HL-60/S4 treated with retinoic acid at 250 ng/mL for 4 days and 3 days (cell line): ENCODE measurements around the gene GNG4.

Experiments used
- in situ Hi-C: fragments of 300-500 bp; cut with MboI; formaldehyde crosslinking; loops from 2 replicates; pipeline ENCODE4 v1.7.0; 2022; ENCODE audit warnings: low sequenced_read_pairs

Gene GNG4

DNA sequence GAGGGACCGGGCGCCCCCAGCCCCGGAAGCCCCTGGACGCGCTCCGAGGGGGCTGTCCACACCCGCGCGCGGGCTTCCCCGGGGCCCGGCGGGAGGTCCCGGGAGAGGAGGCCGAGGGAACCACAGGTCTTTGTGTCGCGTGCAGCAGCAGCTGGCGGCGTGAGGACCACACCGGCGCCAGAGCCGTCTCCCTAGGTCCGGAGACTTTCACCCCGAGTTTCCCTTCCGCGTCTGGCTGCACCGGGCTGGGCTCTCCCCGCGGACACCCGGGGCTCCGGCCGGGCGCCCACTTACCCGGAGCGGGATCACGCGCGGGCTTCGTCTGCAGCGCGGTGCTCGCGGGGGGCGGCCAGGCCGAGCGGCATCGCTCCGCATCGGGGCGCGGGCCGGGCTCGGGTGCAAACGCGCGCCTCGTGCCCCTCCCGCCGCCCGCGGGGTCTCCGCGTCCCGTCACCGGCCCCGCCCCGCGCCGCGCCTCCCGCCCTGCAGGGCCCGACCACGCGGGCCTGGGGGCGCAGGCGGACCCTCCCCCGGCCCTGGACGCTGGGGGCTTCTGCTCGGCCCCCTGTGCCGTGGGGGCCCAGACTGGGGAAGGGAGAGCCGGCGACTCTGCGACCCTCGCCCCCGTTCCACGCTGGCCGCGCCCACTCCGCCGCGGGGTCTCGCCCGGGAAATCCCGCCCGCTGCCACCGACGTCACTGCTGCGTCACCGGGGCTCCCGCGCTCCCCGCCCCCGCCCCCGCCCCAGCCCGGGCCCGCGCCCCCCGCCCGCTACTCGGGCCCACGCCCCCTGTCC lies at the start of gene GNG4:
Gene GNG4, minus strand, starts transcription at position 417 of the 796 bp plus-strand sequence. CDS start 65,946 bp downstream, outside the sequence.
- in situ Hi-C loops = no loop called here

DNA sequence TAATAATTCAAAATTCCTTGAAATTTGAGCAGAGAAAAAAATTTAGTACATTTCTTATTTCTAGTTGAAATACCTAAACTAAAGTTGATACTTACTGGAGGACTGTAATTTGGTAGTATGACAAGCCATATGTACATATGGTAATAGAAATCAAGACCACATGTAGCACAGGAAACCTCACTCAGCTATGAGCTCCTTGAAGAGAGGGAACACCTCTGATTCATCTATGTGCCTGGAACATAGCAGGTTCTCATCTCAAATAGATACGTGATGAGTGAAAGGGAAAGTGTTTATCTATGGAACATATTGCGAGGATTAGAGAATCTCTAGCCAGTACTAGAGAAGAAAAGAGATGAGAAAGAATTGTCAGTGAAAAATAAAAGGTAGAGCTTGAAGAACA lies 47.9 kb upstream of the GNG4 start:
- in situ Hi-C loops = no loop called here

DNA sequence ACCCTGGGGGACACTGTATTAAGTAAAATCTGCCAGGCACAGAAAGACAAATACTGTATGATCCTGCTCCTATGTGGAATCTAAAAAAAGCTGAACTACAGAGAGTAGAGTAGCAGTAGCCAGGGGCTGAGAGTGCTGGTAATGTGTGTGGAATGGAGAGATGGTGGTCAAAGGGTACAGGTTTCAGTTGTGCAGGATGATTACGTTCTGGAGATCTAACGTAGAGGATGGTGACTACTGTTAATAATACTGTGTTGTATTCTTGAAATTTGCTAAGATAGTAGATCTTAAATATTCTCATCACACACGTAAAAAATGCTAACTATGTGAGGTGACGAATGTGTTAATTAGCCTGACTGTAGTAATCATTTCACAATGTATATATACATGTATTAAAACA lies 39.8 kb upstream of the GNG4 start:
- in situ Hi-C loops = no loop called here

DNA sequence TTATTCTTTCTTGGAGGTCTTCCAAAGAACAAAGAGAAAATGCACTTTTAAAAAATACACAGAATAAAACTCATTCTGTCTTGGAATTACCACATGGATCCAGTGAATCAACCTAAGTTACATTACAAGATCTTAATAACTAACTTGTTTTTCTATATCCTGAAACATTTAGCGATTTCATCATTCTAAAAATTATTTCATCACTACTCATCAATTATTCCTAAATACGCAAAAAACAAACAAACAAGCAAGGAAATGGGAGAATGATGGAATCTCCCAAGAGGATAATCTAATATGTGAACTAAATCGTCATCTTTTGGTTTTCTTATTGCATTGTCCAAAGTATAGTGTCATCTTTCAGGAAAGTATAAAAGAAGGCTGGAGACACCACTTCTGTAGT lies 38.5 kb upstream of the GNG4 start:
- in situ Hi-C loops = no loop called here

DNA sequence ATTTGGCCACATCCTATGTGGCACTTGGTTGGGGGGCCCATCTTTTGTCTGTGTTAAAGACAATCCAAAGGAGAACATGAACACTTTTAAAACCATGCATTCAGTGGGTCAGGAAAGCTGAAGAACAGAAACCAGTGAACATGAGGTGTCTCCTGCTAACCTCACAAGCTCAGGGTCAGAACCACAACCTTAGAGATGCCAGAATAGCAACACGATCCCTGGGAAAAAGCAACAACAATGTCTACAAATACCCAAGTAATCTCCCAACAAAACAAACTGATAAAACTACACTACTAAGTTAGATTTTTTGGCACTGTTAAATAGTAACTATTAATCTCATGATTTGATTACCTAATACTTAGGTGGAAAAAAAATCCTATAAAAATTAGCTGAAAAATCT lies 34.1 kb upstream of the GNG4 start:
- in situ Hi-C loops = no loop called here

DNA sequence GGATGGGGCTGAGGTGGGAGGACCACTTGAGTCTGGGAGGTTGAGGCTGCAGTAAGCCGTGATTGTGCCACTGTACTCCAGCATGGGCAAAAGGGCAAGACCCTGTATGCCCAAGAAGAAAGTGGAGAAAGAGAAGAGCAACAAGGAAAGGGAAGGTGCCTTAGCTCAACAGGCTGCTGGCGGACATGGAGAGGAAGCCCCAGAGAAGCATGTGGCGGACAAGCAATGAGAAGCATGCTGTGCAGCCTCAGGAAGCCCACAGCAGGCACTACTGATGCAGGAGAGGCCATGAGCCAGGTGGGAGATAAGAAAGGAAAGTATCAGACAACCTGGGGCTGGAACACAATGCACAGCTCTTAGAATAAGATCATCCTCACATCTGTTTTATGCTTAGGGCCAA lies 32.6 kb upstream of the GNG4 start:
- in situ Hi-C loops = no loop called here

DNA sequence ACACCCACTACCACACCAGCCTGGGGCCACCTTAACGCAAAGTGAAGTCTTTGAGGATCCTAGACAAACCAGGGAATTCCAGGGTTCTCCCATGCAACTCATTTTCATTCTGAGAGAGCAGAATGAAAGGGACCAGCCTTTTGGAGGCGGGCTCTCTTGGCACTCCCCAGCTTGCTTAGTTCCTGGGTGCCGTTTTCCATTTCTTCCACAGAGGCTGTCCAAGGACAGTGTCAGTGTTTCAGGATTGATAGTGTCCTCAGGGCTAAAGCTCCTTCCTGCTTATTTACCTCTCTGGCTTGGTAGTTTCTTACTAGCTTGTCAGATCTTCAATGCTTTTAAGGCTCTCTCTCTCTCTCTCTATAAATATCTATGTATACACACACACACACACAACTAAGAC lies 30.1 kb upstream of the GNG4 start:
- in situ Hi-C loops = loop anchor here (10.0 kb wide), 1 partner anchor 165 kb away; no protein-coding TSS in a partner anchor

DNA sequence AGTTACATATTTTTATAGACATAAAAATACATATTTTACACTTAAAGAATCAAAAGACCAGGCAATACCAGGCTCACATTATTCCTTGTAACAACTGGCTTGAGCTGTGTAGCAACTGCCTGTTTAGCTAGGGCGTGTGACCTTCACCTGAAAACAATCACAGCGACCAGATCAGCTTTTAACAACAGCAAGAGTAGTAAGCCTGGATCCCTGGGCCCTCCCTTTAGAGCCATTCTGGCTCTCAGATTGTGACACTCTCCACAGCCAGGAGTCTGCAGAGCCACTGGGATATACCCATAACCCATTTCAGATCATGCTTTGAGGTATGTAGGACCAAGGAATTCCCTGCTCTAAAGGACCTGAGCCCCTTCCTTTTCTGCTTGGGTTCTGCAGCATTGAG lies 29.4 kb upstream of the GNG4 start:
- in situ Hi-C loops = loop anchor here (10.0 kb wide), 1 partner anchor 164 kb away; no protein-coding TSS in a partner anchor

DNA sequence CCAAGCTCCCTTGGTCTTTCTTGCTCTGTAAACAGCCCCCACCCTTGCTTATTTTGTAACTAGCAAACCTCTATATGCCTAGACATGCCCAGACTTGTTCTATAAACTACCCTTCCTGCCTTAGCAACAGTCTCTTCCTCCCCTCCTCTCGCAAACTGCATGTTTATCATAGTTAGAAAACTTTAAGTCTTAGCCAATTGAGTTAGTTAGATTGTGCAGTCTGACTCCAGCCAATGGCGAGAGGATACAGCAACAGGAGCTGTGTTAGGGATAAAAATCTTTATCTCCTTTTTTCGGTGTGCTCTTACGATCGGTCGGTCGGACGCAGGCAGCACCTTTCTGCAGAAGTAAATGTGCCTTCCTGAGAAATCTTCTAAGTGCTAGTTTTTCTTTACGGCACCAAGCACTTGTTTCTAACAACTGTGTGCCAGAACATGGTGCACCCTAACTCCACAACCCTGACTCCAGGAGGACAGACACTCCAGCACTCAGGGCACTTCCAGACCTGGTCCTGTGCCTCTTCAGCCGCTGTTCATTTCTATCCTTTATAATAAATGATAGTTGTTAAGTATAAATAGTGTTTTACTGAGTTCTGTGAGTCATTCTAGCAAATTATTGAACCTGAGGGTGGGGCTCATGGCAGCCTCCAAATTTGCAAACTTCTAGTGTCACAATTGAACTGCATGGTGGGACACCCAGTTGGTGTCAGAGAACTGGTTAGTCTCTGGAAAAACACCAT lies 25.7 kb upstream of the GNG4 start:
- in situ Hi-C loops = loop anchor here (10.0 kb wide), 1 partner anchor 161 kb away; no protein-coding TSS in a partner anchor

DNA sequence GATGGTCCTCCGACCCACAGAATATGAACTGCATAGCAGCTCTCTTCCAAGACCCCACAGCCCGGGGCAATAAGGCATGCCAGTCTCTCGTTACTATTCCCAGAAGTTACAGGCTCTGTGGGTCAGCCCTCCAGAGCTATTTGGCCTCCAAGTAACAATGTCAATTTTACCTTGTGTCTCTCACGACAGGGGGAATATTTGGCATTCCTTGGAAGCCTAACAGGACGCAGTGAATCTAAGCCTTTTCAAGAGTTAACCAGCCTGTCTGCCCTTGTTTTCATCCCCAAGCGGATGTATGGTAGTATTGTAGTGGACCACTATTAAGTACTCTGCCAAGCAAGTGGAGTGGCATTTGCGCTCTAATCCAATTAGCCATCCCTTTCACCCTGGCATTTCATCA lies 24.4 kb upstream of the GNG4 start:
- in situ Hi-C loops = loop anchor here (10.0 kb wide), 1 partner anchor 159 kb away; no protein-coding TSS in a partner anchor

DNA sequence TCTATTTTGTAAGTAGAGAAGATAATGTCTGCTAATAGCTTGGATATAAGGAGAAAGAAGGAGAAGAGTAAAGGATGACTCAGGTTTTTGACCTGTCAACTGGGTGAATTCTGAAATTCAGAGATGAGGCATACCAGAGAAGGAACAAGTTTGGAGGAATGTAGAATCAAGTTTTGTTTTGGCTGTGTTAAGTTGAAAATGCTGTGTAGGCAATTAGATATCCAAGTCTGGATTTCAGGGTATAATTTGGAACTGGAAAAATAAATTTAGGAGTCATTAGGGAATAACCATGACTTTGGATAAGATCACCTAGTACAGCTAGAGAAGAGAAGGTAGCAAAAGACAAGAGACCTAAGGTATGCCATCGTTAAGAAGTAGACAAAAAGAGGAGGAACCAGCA lies 22.4 kb upstream of the GNG4 start:
- in situ Hi-C loops = loop anchor here (10.0 kb wide), 1 partner anchor 157 kb away; no protein-coding TSS in a partner anchor

DNA sequence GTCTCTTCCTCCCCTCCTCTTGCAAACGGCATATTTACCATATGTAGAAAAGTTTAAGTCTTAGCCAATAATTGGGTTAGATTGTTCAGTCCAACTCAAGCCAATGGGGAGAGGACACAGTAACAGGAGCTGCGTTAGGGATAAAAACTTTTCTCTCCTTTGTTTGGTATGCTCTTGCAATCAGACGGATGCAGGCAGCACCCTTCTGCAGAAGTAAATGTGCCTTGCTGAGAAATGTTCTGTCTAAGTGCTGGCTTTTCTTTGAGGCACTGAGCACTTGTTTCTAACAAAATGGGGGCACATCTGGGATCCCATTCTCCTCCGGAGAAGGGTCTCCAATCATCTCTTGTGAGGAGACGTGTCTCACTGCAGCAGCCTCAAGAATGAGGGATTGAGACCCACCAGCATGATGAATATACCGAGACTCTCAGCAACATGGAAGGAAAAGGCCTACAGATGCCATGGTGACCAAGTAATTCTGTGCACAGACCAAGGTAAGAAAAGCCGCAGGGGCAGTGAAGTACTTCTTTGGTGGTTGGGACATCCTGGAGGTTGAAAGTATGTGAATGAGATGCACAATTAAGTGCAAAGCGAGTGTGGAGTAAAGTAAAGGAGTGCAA lies 20.7 kb upstream of the GNG4 start:
- in situ Hi-C loops = loop anchor here (10.0 kb wide), 1 partner anchor 155 kb away; no protein-coding TSS in a partner anchor

DNA sequence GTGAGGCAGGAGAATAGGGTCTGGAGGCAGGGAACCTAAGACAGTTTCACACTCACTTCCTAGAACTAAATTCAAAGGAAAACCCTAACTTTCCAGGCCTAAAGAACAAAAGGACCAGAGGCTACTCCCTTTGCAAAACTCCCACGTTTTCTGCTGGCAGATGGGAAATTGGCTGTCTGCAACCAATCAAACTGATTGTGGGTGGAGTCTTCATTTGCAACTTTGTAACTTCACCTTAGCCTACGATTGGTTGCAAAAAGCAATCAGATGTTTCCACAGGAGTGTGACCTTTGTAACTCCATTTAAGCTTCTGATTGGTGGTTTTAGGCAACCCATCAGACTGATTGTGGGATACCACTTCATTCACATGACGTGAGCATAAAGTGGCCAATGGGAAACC lies 19.7 kb upstream of the GNG4 start:
- in situ Hi-C loops = no loop called here

DNA sequence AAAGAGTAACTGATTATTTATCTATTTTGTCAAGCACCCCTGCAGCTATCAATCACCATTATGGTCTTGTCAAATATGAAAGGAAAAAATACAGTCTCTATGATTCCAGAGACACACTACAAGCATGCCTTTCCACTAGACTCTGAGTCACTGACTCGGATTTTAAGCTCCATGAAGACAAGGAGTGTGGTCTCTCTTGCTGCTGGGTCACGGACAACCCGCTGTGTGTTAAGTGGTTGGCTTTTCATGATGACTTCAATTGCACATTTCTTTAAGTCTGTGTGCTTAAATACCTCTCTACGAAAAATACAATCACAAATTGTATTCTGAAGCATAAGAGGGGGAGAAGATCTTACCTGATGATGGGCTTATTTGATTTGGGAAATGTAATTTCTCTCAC lies 14.0 kb upstream of the GNG4 start:
- in situ Hi-C loops = no loop called here

DNA sequence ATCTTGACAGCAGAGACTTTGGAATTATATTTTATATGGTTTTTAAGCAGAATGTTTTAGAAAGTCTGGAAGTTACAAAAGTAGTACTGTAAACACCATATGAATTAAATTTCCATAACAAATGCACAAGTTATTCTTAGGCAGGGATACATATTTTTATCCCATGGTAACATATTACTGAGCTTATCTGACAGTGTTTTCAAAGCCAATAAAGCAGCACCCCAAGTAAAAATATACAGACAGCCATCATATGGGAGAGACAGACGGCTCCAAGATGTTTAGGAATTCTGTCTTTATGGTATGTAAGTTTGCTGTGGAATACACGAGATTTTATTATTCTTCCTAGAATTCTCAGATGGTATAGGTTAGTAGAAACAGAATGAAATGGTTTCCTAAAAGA lies 12.0 kb upstream of the GNG4 start:
- in situ Hi-C loops = no loop called here

DNA sequence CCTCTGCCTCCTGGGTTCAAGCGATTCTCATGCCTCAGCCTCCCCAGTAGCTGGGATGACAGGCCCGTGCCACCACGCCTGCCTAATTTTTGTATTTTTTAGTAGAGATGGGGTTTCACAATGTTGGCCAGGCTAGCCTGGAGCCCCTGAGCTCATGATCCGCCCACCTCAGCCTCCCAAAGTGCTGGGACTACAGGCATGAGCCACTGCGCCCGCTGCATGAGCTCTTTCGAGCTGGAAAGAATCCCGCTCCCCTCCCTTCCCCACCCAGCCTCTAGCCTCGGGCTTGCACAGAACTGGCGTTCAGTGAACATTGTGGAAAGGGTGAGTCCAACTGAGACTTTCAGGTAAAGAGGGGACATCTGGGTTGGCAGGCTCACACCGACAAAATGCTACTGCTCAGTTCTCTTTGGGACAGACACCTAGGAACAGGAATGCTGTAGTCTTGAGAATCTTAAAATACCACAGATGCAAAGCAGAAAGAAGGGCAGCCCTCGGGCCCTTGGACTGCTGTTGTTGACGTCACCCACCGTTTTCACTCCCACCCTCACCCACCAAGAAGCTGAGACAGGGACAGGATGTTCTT lies 9.7 kb upstream of the GNG4 start:
- in situ Hi-C loops = no loop called here

DNA sequence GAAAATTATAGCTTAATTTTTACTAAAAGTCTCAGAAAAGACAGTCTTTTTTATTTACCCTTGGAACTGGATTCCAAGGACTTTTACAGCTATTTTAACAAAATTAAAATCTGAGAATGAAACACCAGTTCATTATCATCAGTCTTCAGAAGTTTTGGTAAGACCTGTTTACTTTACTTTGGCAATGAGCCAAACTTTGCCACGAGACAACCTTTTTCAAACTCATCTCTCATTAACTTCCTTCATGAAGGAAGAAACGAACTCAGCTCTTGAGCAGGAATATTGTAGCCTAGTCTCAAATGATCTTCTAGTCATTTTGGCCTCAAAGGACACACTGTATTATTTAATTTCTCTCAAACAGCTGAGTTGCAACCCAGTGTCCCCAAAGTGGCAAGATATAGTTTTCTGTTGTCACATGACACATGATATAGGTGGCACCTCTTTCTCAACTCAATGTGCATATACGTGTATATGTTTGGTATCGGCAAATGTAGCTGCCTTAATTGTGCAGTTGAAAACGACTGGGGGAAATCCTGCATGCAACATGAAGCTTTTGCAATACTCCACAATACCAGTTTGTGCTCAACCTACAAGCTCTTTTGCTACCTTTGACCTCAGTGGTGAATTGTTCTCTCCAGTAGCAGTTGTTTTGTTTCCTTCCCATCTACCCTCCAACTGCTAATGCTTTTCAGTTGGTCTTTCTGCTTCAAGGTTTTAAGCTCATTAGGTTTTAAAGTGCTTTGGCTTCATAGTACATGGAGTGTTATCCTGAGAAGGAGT lies 8.4 kb upstream of the GNG4 start:
- in situ Hi-C loops = no loop called here

DNA sequence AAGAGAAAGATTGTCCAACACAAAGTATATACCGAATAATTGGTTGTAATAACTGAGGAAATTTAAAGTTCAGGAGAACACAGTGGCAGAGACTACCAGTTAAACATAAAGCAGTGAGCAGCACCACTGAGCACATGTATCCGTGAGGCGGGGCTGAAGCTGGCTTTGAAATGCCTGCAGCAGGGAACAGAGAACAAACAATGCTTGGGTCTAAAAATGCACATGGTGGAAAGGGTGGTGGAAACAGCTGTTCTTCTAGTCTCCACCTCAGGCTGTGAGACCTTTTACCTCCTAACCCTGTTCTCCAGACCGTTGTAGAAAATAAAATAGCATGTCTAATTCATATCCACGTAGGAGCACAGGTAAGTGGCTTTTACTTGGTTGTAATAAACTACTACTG lies 7.7 kb upstream of the GNG4 start:
- in situ Hi-C loops = no loop called here

DNA sequence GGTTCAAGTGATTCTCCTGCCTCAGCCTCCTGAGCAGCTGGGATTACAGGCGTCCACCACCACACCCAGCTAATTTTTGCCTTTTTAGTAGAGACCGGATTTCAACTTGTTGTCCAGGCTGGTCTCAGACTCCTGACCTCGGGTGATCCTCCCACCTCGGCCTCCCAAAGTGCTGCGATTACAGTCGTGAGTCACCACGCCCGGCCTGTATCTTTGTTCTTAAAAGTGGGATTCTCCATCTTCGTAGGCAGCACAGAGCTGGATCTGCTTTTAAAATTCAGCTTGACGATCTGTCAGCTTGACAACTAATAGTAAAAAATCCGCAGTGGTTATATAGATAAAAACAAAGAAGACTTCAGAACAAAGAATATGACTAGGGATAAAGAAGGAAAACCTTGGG lies 2.8 kb upstream of the GNG4 start:
- in situ Hi-C loops = no loop called here

DNA sequence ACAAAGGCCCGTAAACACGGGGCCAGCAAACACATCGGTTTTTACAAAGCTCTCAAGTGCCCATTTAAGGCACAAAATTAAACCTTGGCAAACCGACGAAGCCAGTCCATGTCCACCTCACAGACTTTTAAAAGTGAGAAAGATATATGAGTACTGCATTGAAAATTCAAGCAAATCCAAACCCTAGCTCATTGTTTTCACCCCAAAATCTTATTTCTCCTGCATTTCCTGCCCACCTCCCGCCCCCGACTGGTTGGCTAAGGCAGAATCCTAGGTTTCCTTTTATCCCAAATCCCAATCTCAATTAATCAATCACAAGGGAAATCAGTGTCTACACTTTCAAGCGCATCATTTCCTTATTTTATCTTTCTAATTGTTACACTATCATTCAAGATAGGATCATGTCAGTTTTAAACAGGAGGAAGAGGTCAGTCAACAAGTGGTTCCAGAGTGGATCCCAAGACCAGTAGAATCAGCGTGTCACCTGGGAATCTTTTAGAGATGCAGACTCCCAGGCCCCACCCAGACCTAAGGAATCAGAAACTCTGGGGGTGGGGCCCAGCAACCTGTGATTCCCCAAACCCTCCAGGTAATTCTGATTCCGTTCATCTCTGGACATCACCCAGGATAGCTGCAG lies 1.7 kb upstream of the GNG4 start:
- in situ Hi-C loops = no loop called here
